ENCODE results near the gene TBCD.

The TBCD gene

GRCh38 chr17:82914375-82914774 lies 162.5 kb downstream of the TBCD start:
- DNase-seq (ENCODE audit: low spot score): no peak
- no CpG with 5 or more reads among the region's 19 CpGs for WGBS, 2 donors (ENCODE audit: extremely low coverage in 2 of 2, insufficient read length in 2 of 2, insufficient replicate concordance in 1 of 2)
- no peak overlapping the region for H2BK12ac ChIP-seq (ENCODE audit: low read length)

GRCh38 chr17:82915010-82915756 lies 163.3 kb downstream of the TBCD start:
- peak overlapping the region; percentile 13 for H2BK5ac ChIP-seq (ENCODE audit: low read length)
- no peak overlapping the region for H4K91ac ChIP-seq (ENCODE audit: low read depth, low read length, poor library complexity)
- DNase-seq (ENCODE audit: low spot score): no peak
- H3K27me3 ChIP-seq (ENCODE audit: control insufficient read depth in 3 of 3, insufficient read depth in 3 of 3, low read depth in 1 of 3, low read length in 3 of 3): no peaks in the 10 kb centered on the region
- WGBS, 2 donors (ENCODE audit: extremely low coverage in 2 of 2, insufficient read length in 2 of 2, insufficient replicate concordance in 1 of 2): no CpG with 5 or more reads among the region's 32 CpGs
- H4K8ac ChIP-seq (ENCODE audit: low read depth, low read length): no peak overlapping the region
- no peak overlapping the region for H2BK15ac ChIP-seq (ENCODE audit: low read length)
- no peak overlapping the region for H2BK12ac ChIP-seq (ENCODE audit: low read length)
- H3K18ac ChIP-seq (ENCODE audit: low read length): no peak overlapping the region
- no peaks in the 10 kb centered on the region for H3K4me1 ChIP-seq (ENCODE audit: control insufficient read depth in 2 of 2, insufficient read depth in 1 of 2, low read depth in 1 of 2, low read length in 2 of 2)
- no peak overlapping the region for H2AFZ ChIP-seq (ENCODE audit: low read length)
- H3K9ac ChIP-seq (ENCODE audit: low read depth, low read length, poor library complexity): no peak overlapping the region
- H3K23ac ChIP-seq (ENCODE audit: low read depth, low read length, poor library complexity): no peak overlapping the region
- no peaks in the 10 kb centered on the region for H3K9me3 ChIP-seq (replicated peaks in 1 of 2; ENCODE audit: control insufficient read depth in 2 of 2, insufficient read depth in 1 of 2, low read depth in 1 of 2, low read length in 2 of 2)
- H3K36me3 ChIP-seq (replicated peaks in 1 of 2; ENCODE audit: control insufficient read depth in 2 of 2, insufficient read depth in 2 of 2, low read length in 2 of 2): peaks cover 25 to 74% of the 10 kb centered on the region in 2 donors
- H3K14ac ChIP-seq (ENCODE audit: low read length): no peak overlapping the region
- no peak overlapping the region for H2AK5ac ChIP-seq (ENCODE audit: low read depth, low read length)
- peaks cover 15% of the 10 kb centered on the region for H3K79me1 ChIP-seq (ENCODE audit: low read depth, low read length)
- H3K4ac ChIP-seq (ENCODE audit: low read length): no peak overlapping the region
- H3K27ac ChIP-seq (replicated peaks; ENCODE audit: low read length): no peak overlapping the region
- no peak overlapping the region for H3K4me3 ChIP-seq (ENCODE audit: low read length in 2 of 2)
- H3K4me2 ChIP-seq (ENCODE audit: insufficient read depth, low read length, poor library complexity, severe bottlenecking): no peak overlapping the region
- no peak overlapping the region for H2BK120ac ChIP-seq (ENCODE audit: low read depth, low read length)

More at GRCh38 chr17:82914375-82914774, 162.5 kb downstream of the TBCD start:
- Histone ChIP-seq H2AFZ (ENCODE audit: low read length) (no peak overlapping the region), H3K4ac (ENCODE audit: low read length) (peak overlapping the region; percentile 7), H2BK120ac (ENCODE audit: low read depth, low read length) (no peak overlapping the region), H4K91ac (ENCODE audit: low read depth, low read length, poor library complexity) (no peak overlapping the region), H3K36me3 (replicated peaks in 1 of 2; ENCODE audit: control insufficient read depth in 2 of 2, insufficient read depth in 2 of 2, low read length in 2 of 2) (peaks cover 28 to 72% of the 10 kb centered on the region in 2 donors), H4K8ac (ENCODE audit: low read depth, low read length) (no peak overlapping the region), H3K27me3 (ENCODE audit: control insufficient read depth in 3 of 3, insufficient read depth in 3 of 3, low read depth in 1 of 3, low read length in 3 of 3) (no peaks in the 10 kb centered on the region), H3K14ac (ENCODE audit: low read length) (no peak overlapping the region), H3K27ac (replicated peaks; ENCODE audit: low read length) (no peak overlapping the region), H2BK5ac (ENCODE audit: low read length) (no peak overlapping the region), H2BK15ac (ENCODE audit: low read length) (no peak overlapping the region), H2AK5ac (ENCODE audit: low read depth, low read length) (no peak overlapping the region), H3K4me1 (ENCODE audit: control insufficient read depth in 2 of 2, insufficient read depth in 1 of 2, low read depth in 1 of 2, low read length in 2 of 2) (no peaks in the 10 kb centered on the region), H3K23ac (ENCODE audit: low read depth, low read length, poor library complexity) (no peak overlapping the region), H3K18ac (ENCODE audit: low read length) (no peak overlapping the region), H3K4me3 (ENCODE audit: low read length in 2 of 2) (no peak overlapping the region), H3K9me3 (replicated peaks in 1 of 2; ENCODE audit: control insufficient read depth in 2 of 2, insufficient read depth in 1 of 2, low read depth in 1 of 2, low read length in 2 of 2) (no peaks in the 10 kb centered on the region), H3K4me2 (ENCODE audit: insufficient read depth, low read length, poor library complexity, severe bottlenecking) (no peak overlapping the region), H3K9ac (ENCODE audit: low read depth, low read length, poor library complexity) (no peak overlapping the region), H3K79me1 (ENCODE audit: low read depth, low read length) (peaks cover 9% of the 10 kb centered on the region)

DNA sequence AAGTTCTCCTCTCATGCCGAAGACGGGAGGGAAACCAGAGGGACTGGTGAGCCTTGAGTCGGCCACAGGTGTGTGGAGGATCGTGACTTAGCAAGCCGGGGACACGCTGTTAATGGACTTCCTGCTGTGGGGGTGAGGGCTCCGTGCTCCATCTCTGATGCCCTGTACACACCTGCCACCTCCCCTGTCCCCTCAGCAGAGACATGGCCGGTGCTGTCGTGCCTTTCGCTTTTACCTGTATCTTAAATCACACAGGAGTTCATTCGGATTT lies 163.8 kb downstream of the TBCD start:
- Histone ChIP-seq H3K4me3 (ENCODE audit: low read length in 2 of 2) (no peak overlapping the region), H2BK5ac (ENCODE audit: low read length) (peak overlapping the region; percentile 13), H3K4me2 (ENCODE audit: insufficient read depth, low read length, poor library complexity, severe bottlenecking) (no peak overlapping the region), H3K4ac (ENCODE audit: low read length) (no peak overlapping the region), H3K23ac (ENCODE audit: low read depth, low read length, poor library complexity) (no peak overlapping the region), H3K27ac (replicated peaks; ENCODE audit: low read length) (no peak overlapping the region), H2AK5ac (ENCODE audit: low read depth, low read length) (no peak overlapping the region), H4K8ac (ENCODE audit: low read depth, low read length) (peak overlapping the region; percentile 92), H3K79me1 (ENCODE audit: low read depth, low read length) (peaks cover 15% of the 10 kb centered on the region), H2BK120ac (ENCODE audit: low read depth, low read length) (no peak overlapping the region), H3K18ac (ENCODE audit: low read length) (no peak overlapping the region), H3K27me3 (ENCODE audit: control insufficient read depth in 3 of 3, insufficient read depth in 3 of 3, low read depth in 1 of 3, low read length in 3 of 3) (no peaks in the 10 kb centered on the region), H3K9me3 (replicated peaks in 1 of 2; ENCODE audit: control insufficient read depth in 2 of 2, insufficient read depth in 1 of 2, low read depth in 1 of 2, low read length in 2 of 2) (no peaks in the 10 kb centered on the region), H3K36me3 (replicated peaks in 1 of 2; ENCODE audit: control insufficient read depth in 2 of 2, insufficient read depth in 2 of 2, low read length in 2 of 2) (peaks cover 25 to 72% of the 10 kb centered on the region in 2 donors), H2BK15ac (ENCODE audit: low read length) (no peak overlapping the region), H2BK12ac (ENCODE audit: low read length) (no peak overlapping the region), H4K91ac (ENCODE audit: low read depth, low read length, poor library complexity) (no peak overlapping the region), H3K4me1 (ENCODE audit: control insufficient read depth in 2 of 2, insufficient read depth in 1 of 2, low read depth in 1 of 2, low read length in 2 of 2) (no peaks in the 10 kb centered on the region), H3K9ac (ENCODE audit: low read depth, low read length, poor library complexity) (no peak overlapping the region), H2AFZ (ENCODE audit: low read length) (no peak overlapping the region), H3K14ac (ENCODE audit: low read length) (no peak overlapping the region)
- WGBS, 2 donors (ENCODE audit: extremely low coverage in 2 of 2, insufficient read length in 2 of 2, insufficient replicate concordance in 1 of 2): no CpG with 5 or more reads among the region's 11 CpGs
- DNase-seq (ENCODE audit: low spot score): no peak

DNA sequence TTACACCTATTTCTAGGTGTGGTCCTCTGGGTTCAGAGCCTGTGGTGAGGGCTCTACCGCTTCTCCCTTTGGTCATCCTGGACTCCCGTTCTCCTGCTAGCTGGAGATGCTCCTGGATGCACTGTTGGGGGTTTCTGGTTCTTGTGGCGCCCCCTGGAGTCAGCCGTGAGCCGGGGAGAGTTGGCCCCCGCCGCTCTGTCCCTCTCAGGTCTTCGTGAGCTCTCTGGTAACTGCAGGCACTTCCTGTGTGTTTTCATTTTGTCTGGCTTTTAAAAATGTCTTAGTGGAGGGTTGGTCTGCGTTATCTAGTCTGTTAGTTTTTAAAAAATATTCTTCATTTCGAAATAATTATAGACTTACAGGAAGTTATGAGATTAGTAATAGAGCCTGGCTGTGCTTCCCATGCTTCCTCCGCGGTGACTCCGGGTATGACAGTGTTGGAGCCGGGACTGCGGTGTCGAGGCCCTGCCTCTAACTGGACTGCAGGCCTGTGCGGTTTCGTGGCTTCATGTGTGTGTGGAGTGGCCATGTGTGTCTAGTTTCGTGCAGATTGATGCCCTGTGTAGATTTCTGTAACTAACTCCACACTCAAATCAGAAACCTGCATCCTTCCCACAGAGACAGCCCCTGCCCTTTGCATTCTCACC lies 166.0 kb downstream of the TBCD start:
- no peak overlapping the region for H3K9ac ChIP-seq (ENCODE audit: low read depth, low read length, poor library complexity)
- H3K9me3 ChIP-seq (replicated peaks in 1 of 2; ENCODE audit: control insufficient read depth in 2 of 2, insufficient read depth in 1 of 2, low read depth in 1 of 2, low read length in 2 of 2): no peaks in the 10 kb centered on the region
- no peak overlapping the region for H3K27ac ChIP-seq (replicated peaks; ENCODE audit: low read length)
- H3K23ac ChIP-seq (ENCODE audit: low read depth, low read length, poor library complexity): peak overlapping the region; percentile 51
- no peak for DNase-seq (ENCODE audit: low spot score)
- H3K4me1 ChIP-seq (ENCODE audit: control insufficient read depth in 2 of 2, insufficient read depth in 1 of 2, low read depth in 1 of 2, low read length in 2 of 2): no peaks in the 10 kb centered on the region
- H4K8ac ChIP-seq (ENCODE audit: low read depth, low read length): no peak overlapping the region
- peaks cover 18% of the 10 kb centered on the region for H3K79me1 ChIP-seq (ENCODE audit: low read depth, low read length)
- WGBS, 2 donors (ENCODE audit: extremely low coverage in 2 of 2, insufficient read length in 2 of 2, insufficient replicate concordance in 1 of 2): no CpG with 5 or more reads among the region's 19 CpGs
- no peak overlapping the region for H3K4me3 ChIP-seq (ENCODE audit: low read length in 2 of 2)
- H2AFZ ChIP-seq (ENCODE audit: low read length): no peak overlapping the region
- H2BK12ac ChIP-seq (ENCODE audit: low read length): no peak overlapping the region
- H3K18ac ChIP-seq (ENCODE audit: low read length): no peak overlapping the region
- peaks cover 19 to 70% of the 10 kb centered on the region in 2 donors for H3K36me3 ChIP-seq (replicated peaks in 1 of 2; ENCODE audit: control insufficient read depth in 2 of 2, insufficient read depth in 2 of 2, low read length in 2 of 2)
- no peak overlapping the region for H4K91ac ChIP-seq (ENCODE audit: low read depth, low read length, poor library complexity)
- no peak overlapping the region for H3K4ac ChIP-seq (ENCODE audit: low read length)
- no peak overlapping the region for H2BK15ac ChIP-seq (ENCODE audit: low read length)
- no peak overlapping the region for H2AK5ac ChIP-seq (ENCODE audit: low read depth, low read length)
- no peaks in the 10 kb centered on the region for H3K27me3 ChIP-seq (ENCODE audit: control insufficient read depth in 3 of 3, insufficient read depth in 3 of 3, low read depth in 1 of 3, low read length in 3 of 3)
- H2BK120ac ChIP-seq (ENCODE audit: low read depth, low read length): no peak overlapping the region
- no peak overlapping the region for H3K14ac ChIP-seq (ENCODE audit: low read length)
- H2BK5ac ChIP-seq (ENCODE audit: low read length): no peak overlapping the region
- H3K4me2 ChIP-seq (ENCODE audit: insufficient read depth, low read length, poor library complexity, severe bottlenecking): no peak overlapping the region
